Aorta (tissue), 5 donors: ENCODE measurements around the gene SMTNL2. TPM values are rescaled to one million over a fixed set of nuclear protein-coding genes. Genes with fewer than 3 reads are reported as not detected.
"Not testable (repeated sequence)": the region's sequence is repeated elsewhere in the genome, so short reads cannot be mapped to it uniquely, and the experiment has no call there.

Experiments used
- ATAC-seq: fragments of 200-7000 bp; cut with Tn5 transposase; one replicate; pipeline ENCODE4 v1.9.1; 2022; ENCODE audit warnings: moderate library complexity; ENCODE audit not compliant: low FRiP score
- DNase-seq, 2 donors: peaks; one replicate each; pipeline ENCODE4 v3.0.0-alpha.2; 2020
- H3K27ac ChIP-seq, 2 donors: one replicate each; pipeline ENCODE4 v1.5.1; 2013; ENCODE audit warnings: low read length in 2 of 2, mild to moderate bottlenecking in 2 of 2, moderate library complexity in 2 of 2, control low read depth in 1 of 2, inconsistent platforms in 1 of 2, low read depth in 1 of 2
- H3K27me3 ChIP-seq, 2 donors: one replicate each; pipeline ENCODE4 v1.6.1; 2013; ENCODE audit warnings: control low read depth in 1 of 2, low read length in 1 of 2, mild to moderate bottlenecking in 1 of 2, moderate library complexity in 1 of 2; ENCODE audit not compliant: insufficient read depth in 2 of 2, control insufficient read depth in 1 of 2
- H3K36me3 ChIP-seq, 2 donors: one replicate each; pipeline ENCODE4 v1.6.1; 2013; ENCODE audit warnings: control low read depth in 1 of 2, low read length in 1 of 2, mild to moderate bottlenecking in 1 of 2; ENCODE audit not compliant: insufficient read depth in 2 of 2, control insufficient read depth in 1 of 2
- H3K4me1 ChIP-seq, 2 donors: one replicate each; pipeline ENCODE4 v1.6.1; 2013; ENCODE audit warnings: low read length in 2 of 2, control low read depth in 1 of 2, mild to moderate bottlenecking in 1 of 2, moderate library complexity in 1 of 2; ENCODE audit not compliant: insufficient read depth in 2 of 2, control insufficient read depth in 1 of 2
- H3K4me3 ChIP-seq, 2 donors: one replicate each; pipeline ENCODE4 v1.5.1; 2013; ENCODE audit warnings: low read length in 2 of 2, control low read depth in 1 of 2, mild to moderate bottlenecking in 1 of 2
- H3K9me3 ChIP-seq: one replicate; pipeline ENCODE4 v1.6.1; 2013; ENCODE audit warnings: mild to moderate bottlenecking, low read length; ENCODE audit not compliant: control insufficient read depth
- WGBS, 2 donors: extraction: QIAGEN DNeasy Blood & Tissue Kit; methylation state at CpG; one replicate each; pipeline ENCODE4 v1.1.7; 2013; 5-methylcytosine and 5-hydroxymethylcytosine counted together
- intact Hi-C, 2 donors: fragments of 100-400 bp; cut with DNase I; formaldehyde crosslinking; loops; one replicate each; pipeline versions ENCODE4 v1.14.2 to v1.15.0; 2022
- polyA plus RNA-seq, 2 donors: library from polyadenylated mRNA; stranded (reverse); fragments of 200-250 nt; gene quantifications; one replicate each; pipeline ENCODE4 v1.2.3, GENCODE V29; 2013
- total RNA-seq, 2 donors: library from RNA; stranded (reverse); fragmentation: NEBNext Ultra II Directional; extraction: Animal tissue kit (Norgen Biotek cat#: 25700); gene quantifications; one replicate each; pipeline ENCODE4 v1.2.1, GENCODE V29; 2021
- donor health status: healthy with polysubstance abuse.
- donor health status: Bipolar disorder and iron deficiency.
- donor health status: DM: no; HTN: no; CAD: no.
- donor health status: DM: no; HTN: no; CAD: no.
- donor health status: DM: yes; HTN: yes; CAD: no.

Gene SMTNL2
- total and polyA plus RNA-seq, 4 donors: 0.49 to 1.7 TPM; not detected in 2

DNA sequence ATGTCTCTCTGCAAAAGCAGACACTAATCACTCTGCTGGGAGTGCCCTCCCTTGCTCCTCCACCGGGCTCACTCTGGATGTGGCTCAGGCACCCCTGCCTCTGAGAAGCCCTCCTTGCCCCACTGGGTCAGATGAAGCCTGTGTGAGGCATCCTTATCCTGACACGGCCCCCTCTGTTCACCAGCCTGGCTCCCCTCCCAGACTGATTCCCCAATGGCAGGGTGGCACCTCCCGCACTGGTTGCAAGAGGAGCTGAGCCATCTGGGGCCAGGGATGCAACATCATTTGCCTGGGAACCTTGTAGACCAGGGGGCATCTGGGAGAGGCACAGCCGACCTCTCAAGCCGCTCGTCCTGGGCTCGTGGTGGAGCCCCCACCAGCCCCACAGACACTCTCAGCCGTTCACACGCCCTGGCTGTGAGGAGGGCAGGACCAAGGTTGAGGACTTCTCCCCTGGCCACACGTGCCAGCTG lies 6.7 kb downstream of the SMTNL2 start:
- no peak overlapping the region for H3K27ac ChIP-seq
- H3K4me3 ChIP-seq: no peak overlapping the region
- no peaks in the 10 kb centered on the region for H3K27me3 ChIP-seq
- H3K9me3 ChIP-seq: no peaks in the 10 kb centered on the region
- DNase-seq (no peak), ATAC-seq (no peak)
- intact Hi-C loops: no loop called here
- no peaks in the 10 kb centered on the region for H3K36me3 ChIP-seq
- WGBS, 2 donors: 70 to 74% methylated on average over 10 of the region's 10 CpGs
- no peaks in the 10 kb centered on the region for H3K4me1 ChIP-seq

DNA sequence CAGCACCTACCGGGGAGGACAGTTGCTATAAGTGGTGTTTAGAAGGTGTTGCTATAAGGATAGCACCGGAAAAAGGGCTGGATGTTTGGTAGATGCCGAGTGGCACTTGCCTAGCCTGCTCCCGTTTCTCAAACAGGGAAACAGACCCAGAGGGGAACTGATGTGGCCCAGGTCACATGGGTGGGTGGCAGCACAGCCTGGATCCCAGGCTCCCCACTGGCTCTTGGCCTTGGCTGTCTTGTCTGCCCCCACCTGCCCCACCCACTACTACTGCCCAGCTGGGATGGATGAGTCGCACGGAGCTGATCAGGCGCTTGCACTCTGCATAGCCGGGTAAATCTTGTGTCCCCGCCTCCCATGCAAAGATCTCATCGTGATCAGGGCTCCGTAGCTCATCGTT lies 7.2 kb downstream of the SMTNL2 start:
- H3K27ac ChIP-seq: no peak overlapping the region
- no peak for ATAC-seq
- H3K4me1 ChIP-seq: no peaks in the 10 kb centered on the region

DNA sequence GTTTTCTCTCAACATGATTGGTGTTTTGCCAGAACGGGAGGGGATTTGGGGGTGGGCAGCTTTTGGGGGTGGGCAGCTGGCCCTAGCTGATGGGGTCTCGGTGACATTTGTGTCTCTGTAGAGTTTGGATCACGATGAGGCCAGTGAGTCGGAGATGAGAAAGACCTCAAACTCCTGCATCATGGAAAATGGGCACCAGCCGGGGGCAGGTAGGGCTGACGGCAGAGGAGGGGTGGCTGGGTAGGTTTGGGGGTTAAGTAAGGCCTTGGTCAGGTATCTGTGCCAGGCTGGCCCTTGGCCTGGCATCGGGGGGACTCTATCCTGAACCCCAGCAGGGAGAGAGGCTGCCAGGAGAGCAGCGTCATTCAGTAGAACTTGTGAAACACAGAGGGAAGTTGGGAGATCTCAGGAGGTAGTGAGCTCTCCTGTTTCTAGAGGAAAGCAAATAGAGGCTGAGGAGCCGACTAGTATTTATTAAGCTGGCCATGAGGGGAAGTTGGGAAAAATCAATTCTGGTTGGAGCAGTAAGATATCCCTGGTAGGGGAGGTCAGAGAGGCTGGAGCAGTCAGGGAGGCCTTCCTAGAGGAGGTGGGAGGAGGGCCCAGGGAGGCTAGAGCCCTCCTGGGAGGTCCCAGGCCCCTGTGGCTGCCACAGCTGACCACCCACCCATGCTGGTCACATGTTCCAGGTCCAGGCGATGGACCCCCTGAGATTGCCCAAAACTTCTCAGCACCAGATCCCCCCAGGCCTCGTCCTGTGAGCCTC lies 8.1 kb downstream of the SMTNL2 start:
- Histone ChIP-seq H3K27me3 (no peaks in the 10 kb centered on the region), H3K9me3 (no peaks in the 10 kb centered on the region), H3K4me3 (no peak overlapping the region), H3K36me3 (no peaks in the 10 kb centered on the region), H3K4me1 (no peaks in the 10 kb centered on the region), H3K27ac (no peak overlapping the region)
- intact Hi-C loops: no loop called here
- 80 to 81% methylated on average over 11 of the region's 11 CpGs for WGBS, 2 donors
- no peak for DNase-seq
- ATAC-seq: no peak

More for the DNA sequence above, 7.2 kb downstream of the SMTNL2 start:
- H3K27me3 ChIP-seq: no peaks in the 10 kb centered on the region
- intact Hi-C loops: no loop called here
- no peaks in the 10 kb centered on the region for H3K9me3 ChIP-seq
- H3K36me3 ChIP-seq: no peaks in the 10 kb centered on the region
- no peak overlapping the region for H3K4me3 ChIP-seq
- WGBS, 2 donors: 73 to 80% methylated on average over 12 of the region's 12 CpGs
- DNase-seq: no peak

DNA sequence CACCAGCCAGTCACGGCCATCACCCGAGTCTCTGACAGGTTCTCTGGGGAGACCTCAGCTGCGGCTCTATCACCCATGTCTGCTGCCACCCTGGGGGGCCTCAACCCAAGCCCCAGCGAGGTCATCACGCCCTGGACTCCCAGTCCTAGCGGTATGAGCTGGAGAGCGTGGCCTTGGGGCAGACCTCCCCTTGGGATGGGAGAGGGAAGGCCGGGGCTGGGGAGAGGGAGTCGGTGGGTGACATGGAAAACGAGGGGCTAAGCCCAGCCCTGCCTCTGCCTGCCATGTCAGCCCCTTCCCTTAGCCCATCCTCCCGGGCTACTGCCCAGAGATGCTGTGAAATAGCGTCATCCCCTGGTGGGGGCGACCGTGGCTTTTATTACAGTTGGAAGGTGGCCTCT lies 8.7 kb downstream of the SMTNL2 start:
- Histone ChIP-seq H3K27ac (no peak overlapping the region), H3K4me1 (no peaks in the 10 kb centered on the region), H3K27me3 (no peaks in the 10 kb centered on the region), H3K4me3 (no peak overlapping the region), H3K36me3 (no peaks in the 10 kb centered on the region), H3K9me3 (no peaks in the 10 kb centered on the region)
- 86 to 88% methylated on average over 14 of the region's 14 CpGs for WGBS, 2 donors
- DNase-seq (no peak), ATAC-seq (no peak)
- intact Hi-C loops: no loop called here

DNA sequence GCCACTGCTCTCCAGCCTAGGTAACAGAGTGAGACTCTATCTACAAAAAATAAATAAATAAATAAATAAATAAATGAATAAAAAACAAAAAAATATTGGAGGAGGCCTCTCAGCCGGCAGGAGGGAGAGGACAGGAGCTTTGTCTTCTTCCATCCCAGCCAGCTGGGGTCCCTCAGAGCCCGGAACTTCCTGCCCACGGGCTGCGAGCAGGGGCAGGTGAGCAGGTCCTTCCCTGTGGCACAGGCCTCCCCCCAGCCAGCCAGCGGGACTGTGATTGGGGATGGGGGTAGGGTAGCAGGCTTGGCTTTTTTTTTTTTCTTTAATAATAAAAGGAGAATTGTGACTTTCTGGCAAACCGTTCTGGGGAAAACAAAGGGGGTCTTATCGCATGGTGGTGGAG lies 10.1 kb downstream of the SMTNL2 start:
- ATAC-seq: no peak
- intact Hi-C loops: no loop called here
- no peaks in the 10 kb centered on the region for H3K4me1 ChIP-seq

DNA sequence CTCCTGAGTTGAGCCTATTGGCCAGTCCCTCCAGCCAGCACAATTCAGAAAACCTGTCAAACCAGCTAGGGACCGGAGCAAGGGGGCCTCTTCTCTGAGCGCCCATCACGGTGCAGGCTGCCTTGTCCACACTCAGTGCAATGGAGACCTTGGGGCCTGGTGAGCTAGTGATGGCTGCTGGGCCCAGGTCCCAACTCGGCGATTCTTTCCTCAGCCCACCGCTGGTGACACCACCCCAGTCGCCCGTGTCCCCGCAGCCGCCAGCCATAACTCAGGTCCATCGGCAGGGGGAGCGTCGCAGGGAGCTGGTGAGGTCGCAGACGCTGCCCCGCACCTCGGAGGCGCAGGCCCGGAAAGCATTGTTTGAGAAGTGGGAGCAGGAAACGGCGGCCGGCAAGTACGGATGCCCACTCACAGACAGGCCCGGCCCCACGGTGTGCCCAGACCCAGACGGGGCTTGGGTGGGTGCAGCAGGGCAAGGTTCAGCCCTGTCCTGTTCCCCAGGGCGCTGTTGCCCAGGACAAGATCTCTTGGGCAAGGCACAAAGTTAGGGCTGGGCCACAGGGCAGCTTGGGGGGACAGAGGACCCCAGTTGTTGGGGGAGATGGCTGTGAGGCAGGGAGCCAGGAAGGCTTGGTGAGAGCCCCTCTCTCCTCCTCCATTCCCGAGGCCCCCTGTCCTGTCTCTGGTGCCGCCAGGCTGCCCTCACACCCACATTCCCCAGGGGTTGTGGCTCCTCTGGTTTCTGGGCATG lies 10.8 kb downstream of the SMTNL2 start:
- Histone ChIP-seq H3K27me3 (no peaks in the 10 kb centered on the region), H3K4me3 (no peak overlapping the region), H3K27ac (no peak overlapping the region), H3K4me1 (no peaks in the 10 kb centered on the region), H3K9me3 (no peaks in the 10 kb centered on the region), H3K36me3 (no peaks in the 10 kb centered on the region)
- peak in 1 of 2 donors; percentile 77 for DNase-seq
- intact Hi-C loops: no loop called here
- WGBS, 2 donors: 70 to 72% methylated on average over 29 of the region's 29 CpGs
- ATAC-seq: no peak

More for the DNA sequence above, 10.1 kb downstream of the SMTNL2 start:
- Histone ChIP-seq H3K27me3 (no peaks in the 10 kb centered on the region), H3K9me3 (no peaks in the 10 kb centered on the region), H3K27ac (no peak overlapping the region), H3K36me3 (no peaks in the 10 kb centered on the region), H3K4me3 (no peak overlapping the region)
- 96 to 97% methylated on average over 7 of the region's 7 CpGs for WGBS, 2 donors
- no peak for DNase-seq

DNA sequence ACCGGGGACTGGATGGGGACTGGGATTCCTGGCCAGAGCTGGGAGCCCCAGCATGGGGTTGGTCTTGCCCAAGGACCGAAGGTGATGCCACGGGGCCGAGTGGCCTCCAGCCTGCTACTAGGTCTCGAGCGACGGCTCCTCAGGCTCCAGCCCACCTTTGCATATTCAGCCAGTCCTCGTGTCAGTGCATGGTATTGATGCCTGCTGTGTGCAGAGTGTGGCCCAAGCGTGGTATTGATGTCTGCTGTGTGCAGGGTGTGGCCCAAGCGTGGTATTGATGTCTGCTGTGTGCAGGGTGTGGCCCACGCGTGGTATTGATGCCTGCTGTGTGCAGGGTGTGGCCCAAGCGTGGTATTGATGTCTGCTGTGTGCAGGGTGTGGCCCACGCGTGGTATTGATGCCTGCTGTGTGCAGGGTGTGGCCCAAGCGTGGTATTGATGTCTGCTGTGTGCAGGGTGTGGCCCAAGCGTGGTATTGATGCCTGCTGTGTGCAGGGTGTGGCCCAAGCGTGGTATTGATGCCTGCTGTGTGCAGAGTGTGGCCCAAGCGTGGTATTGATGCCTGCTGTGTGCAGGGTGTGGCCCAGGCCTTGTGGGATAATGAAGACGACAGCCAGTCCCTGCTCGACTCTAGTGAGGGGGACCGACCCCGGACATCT lies 11.5 kb downstream of the SMTNL2 start:
- H3K9me3 ChIP-seq, H3K36me3 ChIP-seq, ATAC-seq, intact Hi-C loops, H3K27me3 ChIP-seq, H3K4me3 ChIP-seq, H3K27ac ChIP-seq, H3K4me1 ChIP-seq: not testable (repeated sequence)
- DNase-seq: peak in 1 of 2 donors; percentile 72
- whole genome bisulfite sequencing, 2 donors: 93 to 96% methylated on average over 22 to 23 of the region's 23 CpGs

DNA sequence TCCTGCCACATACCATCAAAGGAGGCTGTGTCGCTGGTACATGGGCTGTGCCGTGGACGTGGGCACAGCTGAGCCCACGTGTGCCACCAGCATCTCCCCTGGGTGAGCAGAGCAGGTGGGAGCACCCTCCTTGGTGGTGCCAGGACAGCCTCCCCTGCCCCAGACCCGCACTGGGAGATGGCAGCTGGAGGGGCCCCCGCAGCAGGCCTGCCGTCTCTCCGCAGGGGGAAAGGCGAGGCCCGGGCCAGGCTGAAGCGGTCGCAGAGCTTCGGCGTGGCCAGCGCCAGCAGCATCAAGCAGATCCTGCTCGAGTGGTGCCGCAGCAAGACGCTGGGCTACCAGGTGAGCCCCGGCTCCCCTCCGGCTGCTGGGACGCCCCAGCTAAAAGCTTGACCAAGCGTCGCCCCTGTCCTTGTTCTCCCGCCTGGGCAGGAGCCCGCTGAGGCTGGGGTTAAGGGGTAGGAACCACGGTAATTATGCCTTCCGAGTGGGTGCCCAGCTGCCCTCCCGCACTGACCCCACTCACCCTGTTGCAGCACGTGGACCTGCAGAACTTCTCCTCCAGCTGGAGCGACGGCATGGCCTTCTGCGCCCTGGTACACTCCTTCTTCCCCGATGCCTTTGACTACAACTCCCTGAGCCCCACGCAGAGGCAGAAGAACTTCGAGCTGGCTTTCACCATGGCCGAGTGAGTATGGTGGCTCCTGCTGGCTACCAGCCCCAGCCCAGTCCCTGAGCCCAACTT lies 12.5 kb downstream of the SMTNL2 start:
- no peak for DNase-seq
- H3K4me1 ChIP-seq: no peaks in the 10 kb centered on the region
- H3K27me3 ChIP-seq: no peaks in the 10 kb centered on the region
- H3K27ac ChIP-seq: no peak overlapping the region
- no peak overlapping the region for H3K4me3 ChIP-seq
- no peaks in the 10 kb centered on the region for H3K9me3 ChIP-seq
- no peak for ATAC-seq
- 95 to 96% methylated on average over 36 of the region's 36 CpGs for WGBS, 2 donors
- intact Hi-C loops: no loop called here
- H3K36me3 ChIP-seq: no peaks in the 10 kb centered on the region
